ENCODE data around the gene PRDM5.

PRDM5 gene

GRCh38 chr4:120850018-120850599 lies 72.4 kb downstream of the PRDM5 start:
- Histone ChIP-seq H3F3A (ENCODE audit: insufficient read depth, low read length) (no peaks in the 10 kb centered on the region), H3K9ac (ENCODE audit: low read length) (no peak overlapping the region), H3K4me3 (ENCODE audit: low read depth, low read length, poor library complexity, severe bottlenecking) (no peak overlapping the region), H3K9me3 (ENCODE audit: low read length) (no peaks in the 10 kb centered on the region), H4K20me1 (ENCODE audit: insufficient read depth, low read length) (no peaks in the 10 kb centered on the region), H3K79me2 (ENCODE audit: insufficient read depth, low read length) (no peaks in the 10 kb centered on the region), H3K4me1 (ENCODE audit: insufficient read depth, low read length, severe bottlenecking) (no peaks in the 10 kb centered on the region), H3K27ac (ENCODE audit: low read depth, low read length, poor library complexity, severe bottlenecking) (no peak overlapping the region), H2AFZ (ENCODE audit: low read length) (no peak overlapping the region), H3K27me3 (ENCODE audit: insufficient read depth, low read length) (0 out of 2 replicates have a peak, but pooled peaks cover 3% of the 10 kb centered on the region), H3K4me2 (ENCODE audit: low read length) (no peak overlapping the region), H3K36me3 (ENCODE audit: insufficient read depth, low read length) (no peaks in the 10 kb centered on the region), H3K9me2 (ENCODE audit: low read depth, low read length) (no peaks in the 10 kb centered on the region)
- no peak for TF ChIP-seq EZH2 (IDR thresholded peaks at IDR 0.05; ENCODE audit: borderline replicate concordance, low read length)
- TF ChIP-seq CTCF (IDR thresholded peaks at IDR 0.05; ENCODE audit: low read length) = no peak

GRCh38 chr4:120847019-120847582 lies 75.4 kb downstream of the PRDM5 start:
- Histone ChIP-seq H3K4me1 (ENCODE audit: insufficient read depth, low read length, severe bottlenecking) (peaks cover 2% of the 10 kb centered on the region), H3K9ac (ENCODE audit: low read length) (no peak overlapping the region), H3K36me3 (ENCODE audit: insufficient read depth, low read length) (no peaks in the 10 kb centered on the region), H3K27ac (ENCODE audit: low read depth, low read length, poor library complexity, severe bottlenecking) (no peak overlapping the region), H2AFZ (ENCODE audit: low read length) (no peak overlapping the region), H3F3A (ENCODE audit: insufficient read depth, low read length) (no peaks in the 10 kb centered on the region), H3K4me3 (ENCODE audit: low read depth, low read length, poor library complexity, severe bottlenecking) (no peak overlapping the region), H3K4me2 (ENCODE audit: low read length) (no peak overlapping the region), H3K27me3 (ENCODE audit: insufficient read depth, low read length) (0 out of 2 replicates have a peak, but pooled peaks cover 2% of the 10 kb centered on the region), H3K9me3 (ENCODE audit: low read length) (no peaks in the 10 kb centered on the region), H3K9me2 (ENCODE audit: low read depth, low read length) (no peaks in the 10 kb centered on the region), H3K79me2 (ENCODE audit: insufficient read depth, low read length) (no peaks in the 10 kb centered on the region), H4K20me1 (ENCODE audit: insufficient read depth, low read length) (no peaks in the 10 kb centered on the region)
- TF ChIP-seq CTCF (IDR thresholded peaks at IDR 0.05; ENCODE audit: low read length) (no peak), EZH2 (IDR thresholded peaks at IDR 0.05; ENCODE audit: borderline replicate concordance, low read length) (no peak)

DNA sequence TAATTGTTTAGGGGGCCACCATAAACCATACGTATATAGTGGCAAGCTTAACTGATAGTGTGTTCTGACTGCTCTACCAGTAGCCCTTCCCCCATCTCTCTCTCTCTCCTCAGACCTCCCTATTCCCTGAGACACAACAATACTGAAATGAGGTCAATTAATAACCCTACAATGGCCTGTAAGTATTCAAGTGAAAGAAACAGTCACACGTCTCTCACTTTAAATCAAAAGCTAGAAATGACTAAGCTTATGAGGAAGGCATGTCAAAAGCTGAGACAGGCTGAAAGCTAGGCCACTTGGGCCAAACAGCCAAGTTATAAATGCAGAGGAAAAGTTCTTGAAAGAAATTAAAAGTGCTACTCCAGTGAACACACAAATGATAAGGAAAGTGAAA lies 78.0 kb downstream of the PRDM5 start:
- TF ChIP-seq EZH2 (IDR thresholded peaks at IDR 0.05; ENCODE audit: borderline replicate concordance, low read length) (no peak), CTCF (IDR thresholded peaks at IDR 0.05; ENCODE audit: low read length) (no peak)
- no peak overlapping the region for H3K4me2 ChIP-seq (ENCODE audit: low read length)
- no peaks in the 10 kb centered on the region for H3K79me2 ChIP-seq (ENCODE audit: insufficient read depth, low read length)
- H3K9me2 ChIP-seq (ENCODE audit: low read depth, low read length) = no peaks in the 10 kb centered on the region
- peaks cover 7% of the 10 kb centered on the region for H3K4me1 ChIP-seq (ENCODE audit: insufficient read depth, low read length, severe bottlenecking)
- no peaks in the 10 kb centered on the region for H3K9me3 ChIP-seq (ENCODE audit: low read length)
- no peak overlapping the region for H3K27ac ChIP-seq (ENCODE audit: low read depth, low read length, poor library complexity, severe bottlenecking)
- no peak overlapping the region for H3K9ac ChIP-seq (ENCODE audit: low read length)
- no peak overlapping the region for H3K4me3 ChIP-seq (ENCODE audit: low read depth, low read length, poor library complexity, severe bottlenecking)
- H4K20me1 ChIP-seq (ENCODE audit: insufficient read depth, low read length) = no peaks in the 10 kb centered on the region
- no peaks in the 10 kb centered on the region for H3K27me3 ChIP-seq (ENCODE audit: insufficient read depth, low read length)
- H2AFZ ChIP-seq (ENCODE audit: low read length) = no peak overlapping the region
- H3F3A ChIP-seq (ENCODE audit: insufficient read depth, low read length) = no peaks in the 10 kb centered on the region
- no peaks in the 10 kb centered on the region for H3K36me3 ChIP-seq (ENCODE audit: insufficient read depth, low read length)

Data from OCI-LY1 (cell line).